Lung (tissue), 12 donors: Measurements from ENCODE around the gene WDR33. TPM values are rescaled to one million over a fixed set of nuclear protein-coding genes. Genes with fewer than 3 reads are reported as not detected.

Experiments
- ATAC-seq: fragments of 200-7000 bp; cut with Tn5 transposase; one replicate; pipeline ENCODE4 v1.9.1; 2020; ENCODE audit warnings: moderate number of reproducible peaks; ENCODE audit not compliant: insufficient read depth, low FRiP score
- DNase-seq, 3 donors: peaks; one replicate each; pipeline ENCODE4 v3.0.0-alpha.2; 2013 to 2017
- H3K27ac ChIP-seq, 2 donors: one replicate each; pipeline ENCODE4 v1.5.1; 2013; ENCODE audit warnings: mild to moderate bottlenecking in 2 of 2, moderate library complexity in 2 of 2, control low read depth in 1 of 2, inconsistent platforms in 1 of 2, low read depth in 1 of 2, low read length in 1 of 2
- H3K27me3 ChIP-seq, 3 donors: one replicate each; pipeline ENCODE4 v1.5.1; 2013; ENCODE audit warnings: low read length in 2 of 3; ENCODE audit not compliant: control insufficient read depth in 3 of 3, insufficient read depth in 3 of 3
- H3K36me3 ChIP-seq, 4 donors: one replicate each; pipeline ENCODE4 v1.5.1; 2013; ENCODE audit warnings: low read length in 4 of 4, mild to moderate bottlenecking in 1 of 4, moderate library complexity in 1 of 4; ENCODE audit not compliant: control insufficient read depth in 4 of 4, insufficient read depth in 4 of 4
- H3K4me1 ChIP-seq, 5 donors: one replicate each; pipeline ENCODE4 v1.5.1; 2013; ENCODE audit warnings: low read length in 5 of 5, mild to moderate bottlenecking in 2 of 5, moderate library complexity in 1 of 5; ENCODE audit not compliant: control insufficient read depth in 5 of 5, insufficient read depth in 5 of 5
- H3K4me3 ChIP-seq: one replicate; pipeline ENCODE4 v1.5.1; 2013; ENCODE audit warnings: mild to moderate bottlenecking, control low read depth, moderate library complexity
- H3K9ac ChIP-seq, 2 donors: one replicate each; pipeline ENCODE4 v1.5.1; 2013; ENCODE audit warnings: low read length in 2 of 2, control low read depth in 1 of 2; ENCODE audit not compliant: insufficient read depth in 1 of 2
- H3K9me3 ChIP-seq, 4 donors: one replicate each; pipeline ENCODE4 v1.5.1; 2013; ENCODE audit warnings: low read length in 3 of 4, mild to moderate bottlenecking in 1 of 4, moderate library complexity in 1 of 4; ENCODE audit not compliant: control insufficient read depth in 4 of 4, insufficient read depth in 3 of 4
- CTCF ChIP-seq: IDR thresholded peaks from 2 replicates; pipeline ENCODE4 v1.5.1; 2012; ENCODE audit warnings: mild to moderate bottlenecking; ENCODE audit errors: control extremely low read depth, extremely low read depth
- WGBS, 2 donors: extraction: QIAGEN DNeasy Blood & Tissue Kit; methylation state at CpG; one replicate each; pipeline ENCODE4 v1.1.7; 2013; 5-methylcytosine and 5-hydroxymethylcytosine counted together
- polyA plus RNA-seq, 2 donors: library from polyadenylated mRNA; stranded (reverse); fragments of 200-250 nt; gene quantifications; one replicate each; pipeline ENCODE4 v1.2.1, GENCODE V29; 2013
- total RNA-seq, 2 donors: library from RNA; depleted of rRNA in 1 of 2; stranded (reverse); fragments of >200 nt in 1 of 2; gene quantifications; one replicate each; pipeline ENCODE4 v1.2.1, GENCODE V29; 2014 to 2021
- donor health status: control.
- donor health status: control.
- donor health status: Bipolar disorder and iron deficiency.
- donor health status: healthy.
- donor health status: DM: yes; HTN: yes; CAD: no.

The WDR33 gene
- total and polyA plus RNA-seq, 4 donors = 11.6 to 93.0 (median 29.2) TPM

GRCh38 chr2:127678991-127679390 is 132.0 kb downstream of the WDR33 start:
- Histone ChIP-seq H3K4me3 (no peak overlapping the region), H3K9ac (no peak overlapping the region), H3K27ac (no peak overlapping the region), H3K27me3 (peaks cover 0 to 18% (median 15%) of the 10 kb centered on the region in 3 donors), H3K36me3 (no peaks in the 10 kb centered on the region), H3K9me3 (no peaks in the 10 kb centered on the region), H3K4me1 (peaks cover 0 to 41% (median 6%) of the 10 kb centered on the region in 5 donors)
- no peak for DNase-seq
- WGBS, 2 donors = 89 to 90% methylated on average over 6 of the region's 6 CpGs
- no peak for TF ChIP-seq CTCF
- ATAC-seq = no peak

GRCh38 chr2:127678531-127678930 is 132.4 kb downstream of the WDR33 start:
- H3K27me3 ChIP-seq = peaks cover 0 to 18% (median 15%) of the 10 kb centered on the region in 3 donors
- DNase-seq (no peak), ATAC-seq (no peak)
- TF ChIP-seq CTCF = no peak
- H3K9ac ChIP-seq = no peak overlapping the region
- H3K27ac ChIP-seq = no peak overlapping the region
- H3K36me3 ChIP-seq = no peaks in the 10 kb centered on the region
- WGBS, 2 donors = 92 to 94% methylated on average over 10 of the region's 10 CpGs
- H3K9me3 ChIP-seq = no peaks in the 10 kb centered on the region
- H3K4me1 ChIP-seq = peaks cover 0 to 38% (median 5%) of the 10 kb centered on the region in 5 donors
- no peak overlapping the region for H3K4me3 ChIP-seq

- Histone ChIP-seq H3K9me3 (no peaks in the 10 kb centered on the region), H3K27ac (no peak overlapping the region), H3K4me1 (peaks cover 0 to 25% (median 5%) of the 10 kb centered on the region in 5 donors), H3K4me3 (no peak overlapping the region), H3K36me3 (no peaks in the 10 kb centered on the region), H3K27me3 (peaks cover 0 to 18% (median 15%) of the 10 kb centered on the region in 3 donors), H3K9ac (no peak overlapping the region)
- ATAC-seq (no peak), DNase-seq (no peak)
- WGBS, 2 donors = 74 to 94% methylated on average over 2 of the region's 2 CpGs
- no peak for TF ChIP-seq CTCF
Measured at GRCh38 chr2:127676906-127677305, 134.1 kb downstream of the WDR33 start.
